DMS 273 (cell line): Measurements from ENCODE around the gene UBASH3B.
"Not testable (repeated sequence)": the region's sequence is repeated elsewhere in the genome, so short reads cannot be mapped to it uniquely, and the experiment has no call there.

ENCODE experiments used
- DNase-seq: peaks from one replicate; lab custom pipeline; 2025; ENCODE audit not compliant: unreplicated experiment; lab: John Stamatoyannopoulos, UW

The UBASH3B gene

DNA sequence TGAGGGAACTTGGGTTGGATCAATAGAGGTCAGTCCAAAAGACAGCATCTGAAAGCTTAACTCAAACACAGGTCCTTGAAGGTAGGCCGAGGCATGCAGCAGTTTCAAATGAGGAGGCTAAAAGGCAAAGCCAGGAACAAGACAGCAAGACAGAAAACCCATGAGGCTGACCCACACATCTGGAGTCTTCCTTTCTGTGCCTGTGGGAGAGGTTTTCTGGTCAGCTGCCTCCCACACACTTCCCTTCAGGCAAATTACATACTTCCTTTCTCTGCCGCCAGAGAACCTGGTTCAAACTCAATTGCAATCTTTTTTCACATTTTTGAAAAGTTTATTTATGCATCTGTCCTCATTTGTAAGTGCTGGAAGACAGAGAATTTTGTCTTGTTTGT is 153.0 kb downstream of the UBASH3B start:
- DNase-seq, result no peak

DNA sequence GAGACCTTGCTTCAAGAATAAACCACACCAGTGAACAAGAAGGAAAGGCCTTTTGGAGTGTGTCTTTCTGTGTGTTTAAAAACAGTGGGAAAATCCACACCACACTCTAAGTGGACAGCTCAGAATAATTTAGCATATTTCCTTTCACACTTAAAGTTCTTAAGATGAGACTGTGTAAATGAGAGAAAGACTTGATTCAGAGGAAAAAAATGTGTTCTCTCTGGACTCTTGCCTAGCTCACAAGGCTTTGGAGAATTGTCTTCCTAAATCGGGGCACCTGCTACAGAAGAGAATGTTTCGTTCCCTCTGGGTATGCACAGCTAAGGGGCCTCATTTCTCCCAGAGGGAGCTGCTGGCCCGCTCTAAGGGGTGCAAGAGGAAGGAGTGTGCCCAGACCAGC is 154.3 kb downstream of the UBASH3B start:
- DNase-seq, result no peak

DNA sequence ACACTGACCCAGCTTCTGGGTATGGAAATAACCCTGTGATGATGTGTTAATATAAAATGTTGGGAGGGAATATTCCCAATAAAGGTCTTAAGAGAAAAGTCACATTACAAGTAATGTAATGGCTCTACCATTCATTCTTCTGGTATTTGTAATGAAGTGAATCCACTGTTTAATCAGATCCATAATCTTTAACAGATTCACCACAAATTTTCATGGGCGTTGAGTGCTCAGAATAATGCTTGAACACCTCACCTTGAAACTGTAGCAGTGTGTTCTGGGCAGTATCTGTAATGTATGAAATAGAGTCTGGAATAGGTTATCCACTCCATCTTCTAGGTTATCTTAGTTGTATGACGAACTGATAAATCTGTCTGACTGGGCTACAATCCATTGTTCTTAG is 156.2 kb downstream of the UBASH3B start:
- no peak for DNase-seq

DNA sequence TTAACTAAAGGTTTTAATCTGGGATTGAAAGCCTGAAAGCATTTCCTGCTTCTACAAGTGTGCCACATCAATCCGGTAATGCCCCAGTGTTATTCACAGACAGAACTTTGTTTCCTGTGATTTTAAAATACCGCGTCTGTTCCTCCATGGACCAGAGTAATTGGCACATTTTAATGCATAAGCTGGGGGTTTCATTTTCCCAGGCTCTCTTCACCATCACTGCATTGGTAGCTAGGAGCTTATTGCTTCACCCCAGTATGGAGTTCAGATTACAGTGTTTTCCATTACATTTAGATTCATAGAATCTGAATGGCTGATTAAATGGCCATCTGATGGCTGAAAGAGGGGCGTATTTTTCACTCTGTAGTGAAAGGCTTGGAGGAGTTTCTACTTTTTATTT is 157.1 kb downstream of the UBASH3B start:
- no peak for DNase-seq

DNA sequence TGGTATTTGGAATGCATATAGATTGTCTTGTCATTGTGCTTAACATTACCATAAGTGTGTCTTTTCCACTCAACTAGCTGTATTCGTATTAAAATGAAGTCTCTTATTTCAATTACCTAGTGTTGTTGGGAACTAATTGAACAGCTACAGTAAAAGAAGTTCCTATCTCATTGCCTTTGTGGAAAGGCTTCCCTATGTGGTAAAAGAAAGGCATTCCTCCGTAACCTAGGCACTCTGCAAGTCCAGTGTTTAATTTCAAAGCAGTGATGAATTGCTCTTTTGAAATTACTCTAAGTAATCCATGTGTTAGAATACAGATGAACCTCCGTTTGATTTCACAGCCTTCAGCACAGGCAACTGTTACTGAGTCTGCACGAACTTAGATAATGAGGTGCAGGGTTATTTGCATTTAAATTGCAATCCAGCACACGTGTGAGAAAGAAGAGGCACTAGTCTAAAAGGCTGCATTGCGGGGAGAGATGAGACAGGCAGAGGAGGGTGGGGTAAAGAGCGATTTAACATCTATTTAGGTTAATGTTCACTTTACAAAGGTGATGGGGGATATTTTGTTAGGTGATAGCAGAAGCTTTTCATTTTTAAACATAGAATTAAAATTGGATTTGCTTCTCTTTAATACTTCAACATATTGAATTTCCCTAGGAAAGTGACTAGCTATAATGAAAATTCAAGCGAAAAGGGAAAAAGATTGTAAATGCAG is 157.8 kb downstream of the UBASH3B start:
- no peak for DNase-seq

DNA sequence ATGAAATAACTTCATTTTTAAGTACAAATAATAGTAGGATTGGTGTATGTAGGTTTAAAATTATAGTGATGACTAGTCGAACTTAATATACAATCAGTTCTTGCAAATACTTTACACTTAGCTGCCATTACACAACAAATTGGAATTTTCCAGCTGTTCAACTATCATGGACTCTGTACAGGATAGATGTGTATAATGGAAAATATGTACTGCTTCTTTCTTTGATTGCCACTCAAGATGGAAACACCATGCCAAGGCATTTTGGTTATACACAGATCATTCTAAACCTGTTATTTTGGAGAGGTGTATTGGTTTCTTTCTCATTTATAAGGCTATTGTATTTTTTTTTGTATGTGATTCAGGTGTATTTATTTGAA is 158.4 kb downstream of the UBASH3B start:
- no peak for DNase-seq

DNA sequence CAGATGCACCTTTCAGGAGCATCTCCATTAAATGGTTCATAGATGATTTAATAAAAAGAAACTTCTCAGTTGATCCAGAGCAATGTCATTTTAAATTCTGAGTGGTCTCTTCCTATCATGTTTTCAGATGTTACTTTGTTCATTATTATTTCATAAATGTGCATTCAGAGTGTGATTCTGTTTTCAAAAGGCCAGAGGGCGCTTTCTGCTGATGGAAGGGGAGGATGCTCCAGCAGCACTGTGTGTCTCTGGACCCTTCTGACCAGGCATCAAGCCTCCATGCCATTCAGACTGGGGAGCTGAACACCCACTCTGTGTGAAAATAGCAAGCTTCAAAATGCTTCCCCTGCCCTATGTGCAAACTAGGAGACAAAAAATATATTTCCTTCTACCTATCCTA is 158.9 kb downstream of the UBASH3B start:
- no peak for DNase-seq

DNA sequence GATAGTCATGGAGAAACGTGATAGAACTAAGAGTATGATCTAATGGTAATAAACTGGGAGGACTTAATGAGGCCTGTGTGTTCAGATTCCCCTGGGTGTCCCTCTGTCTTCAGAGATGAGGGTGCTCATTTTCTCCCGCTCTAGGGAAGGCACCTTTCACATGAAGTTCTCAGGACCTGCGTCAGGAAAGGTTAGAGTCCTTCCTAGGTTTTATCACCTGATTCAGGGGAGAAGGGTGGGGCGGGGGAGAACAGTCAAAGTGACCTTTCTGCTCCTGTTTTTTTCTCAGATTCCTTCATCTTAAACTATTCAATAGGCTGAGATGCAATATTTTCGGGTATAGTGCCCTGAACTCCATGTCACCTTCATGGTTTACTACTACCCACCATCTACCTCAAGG is 160.4 kb downstream of the UBASH3B start:
- no peak for DNase-seq

DNA sequence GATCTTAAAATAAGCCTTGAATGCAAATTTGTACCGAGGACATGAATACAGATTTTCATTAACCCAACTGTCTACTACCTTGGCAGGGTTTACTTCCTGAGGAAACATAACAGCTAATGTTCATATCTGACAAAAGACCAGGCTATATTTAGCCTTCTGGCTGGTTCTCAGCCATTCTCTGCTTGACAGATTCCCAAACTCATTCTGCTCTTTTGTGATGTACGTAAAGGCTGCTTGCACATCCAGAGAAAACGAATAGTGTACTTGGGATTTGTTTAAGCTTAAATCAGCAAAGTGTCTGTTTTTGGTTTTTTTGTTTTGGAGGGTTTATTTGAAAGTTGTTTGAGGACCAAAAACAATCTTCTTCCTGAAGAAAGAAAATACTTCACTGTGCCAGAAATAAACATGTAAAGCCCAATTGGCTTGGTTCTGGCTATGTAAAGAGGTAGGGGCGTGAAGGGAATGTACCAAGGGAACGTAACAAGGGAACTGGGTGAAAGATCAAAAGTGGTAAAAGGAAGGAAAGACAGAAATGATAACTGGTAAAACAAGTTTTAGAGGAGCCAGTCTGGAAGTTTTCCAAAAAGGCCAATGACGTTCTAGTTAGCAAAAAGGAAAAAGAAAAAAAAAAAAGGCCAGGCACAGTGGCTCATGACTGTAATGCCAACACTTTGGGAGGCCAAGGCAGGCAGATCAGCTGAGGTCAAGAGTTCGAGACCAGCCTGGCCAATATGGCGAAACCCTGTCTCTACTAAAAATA is 161.4 kb downstream of the UBASH3B start:
- DNase-seq, result no peak

DNA sequence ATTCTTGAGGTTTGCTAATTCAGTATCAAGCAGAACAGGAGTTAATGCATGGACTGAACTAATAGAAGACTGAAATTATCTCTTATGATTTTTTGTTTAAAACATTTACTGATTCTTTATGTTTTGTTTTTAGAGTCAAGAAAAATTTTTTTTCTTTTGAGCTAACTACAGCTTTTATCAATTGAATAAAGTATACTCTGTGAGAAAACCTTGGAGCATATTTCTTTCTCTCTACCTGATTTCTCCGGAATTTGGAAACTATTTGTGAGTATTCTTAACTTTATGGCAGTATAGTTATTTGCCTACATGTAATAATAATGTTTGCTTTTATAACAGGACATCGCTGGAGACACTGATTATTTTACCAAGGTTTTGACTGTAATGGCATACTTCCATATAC is 164.6 kb downstream of the UBASH3B start:
- DNase-seq, result no peak

DNA sequence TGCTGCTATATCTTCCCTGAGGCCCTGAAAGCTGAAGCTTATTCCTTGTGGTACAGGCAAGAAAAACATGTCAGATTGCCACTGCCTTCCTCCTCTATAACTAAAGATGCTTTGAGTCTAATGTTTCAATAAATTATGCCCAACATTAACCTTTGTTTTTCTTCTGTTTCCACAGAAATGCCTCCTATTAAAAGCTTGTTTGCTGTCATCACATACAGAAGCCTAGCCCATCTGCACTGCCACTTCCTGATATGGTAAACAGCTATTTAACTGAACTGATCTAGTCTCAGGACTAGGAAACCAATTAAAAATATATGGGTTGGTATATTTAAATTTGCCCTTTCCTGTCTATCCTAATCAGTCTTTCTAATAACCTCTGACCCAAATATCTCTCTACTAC is 165.6 kb downstream of the UBASH3B start:
- no peak for DNase-seq

DNA sequence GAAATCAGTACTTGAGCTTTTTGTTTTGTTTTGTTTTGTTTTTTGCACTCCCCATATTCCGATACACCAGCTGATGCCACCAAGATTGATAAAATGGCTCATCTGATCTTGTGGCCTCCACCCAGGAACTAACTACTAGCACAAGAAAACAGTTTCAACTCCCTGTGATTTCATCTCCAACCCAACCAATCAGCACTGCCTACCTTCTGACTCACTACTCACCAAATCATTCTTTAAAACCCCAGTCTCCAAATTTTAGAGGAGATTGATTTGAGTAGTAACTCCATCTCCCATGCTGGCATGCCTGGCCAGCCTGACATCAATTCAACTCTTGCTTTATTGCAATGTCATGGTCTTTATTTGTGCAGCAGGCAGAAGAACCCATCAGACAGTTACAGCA is 166.7 kb downstream of the UBASH3B start:
- DNase-seq, result no peak

DNA sequence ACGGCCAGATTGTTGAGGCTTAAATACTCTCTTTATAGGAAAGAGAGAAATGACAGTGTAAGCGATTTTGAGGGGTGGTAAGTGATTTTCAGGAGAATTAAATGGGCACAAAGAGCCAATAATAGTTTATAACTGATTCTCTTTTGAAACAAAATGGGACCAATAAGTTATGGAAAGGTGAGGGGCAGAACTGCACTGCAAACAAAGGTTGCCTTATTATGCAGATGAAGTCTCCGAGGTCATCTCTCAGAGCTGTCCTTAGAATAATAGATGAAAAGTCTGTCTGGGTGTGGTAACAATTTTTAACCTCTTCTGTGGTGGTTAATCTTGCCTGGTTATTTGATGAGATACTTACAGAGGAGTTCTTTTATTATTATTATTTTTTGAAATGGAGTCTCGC is 168.0 kb downstream of the UBASH3B start:
- no peak for DNase-seq

DNA sequence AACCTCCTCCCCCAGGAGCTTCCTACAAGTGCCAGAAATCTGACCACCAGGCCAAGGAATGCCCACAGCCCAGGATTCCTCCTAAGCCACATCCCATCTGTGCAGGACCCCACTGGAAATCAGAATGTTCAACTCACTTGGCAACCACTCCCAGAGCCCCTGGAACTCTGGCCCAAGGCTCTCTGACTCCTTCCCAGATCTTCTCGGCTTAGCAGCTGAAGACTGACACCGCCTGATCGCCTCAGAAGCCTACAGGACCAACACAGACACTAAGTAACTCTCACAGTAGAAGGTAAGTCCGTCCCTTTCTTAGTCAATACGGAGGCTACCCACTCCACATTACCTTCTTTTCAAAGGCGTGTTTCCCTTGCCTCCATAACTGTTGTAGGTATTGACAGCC is 173.8 kb downstream of the UBASH3B start:
- not testable (repeated sequence) for DNase-seq

DNA sequence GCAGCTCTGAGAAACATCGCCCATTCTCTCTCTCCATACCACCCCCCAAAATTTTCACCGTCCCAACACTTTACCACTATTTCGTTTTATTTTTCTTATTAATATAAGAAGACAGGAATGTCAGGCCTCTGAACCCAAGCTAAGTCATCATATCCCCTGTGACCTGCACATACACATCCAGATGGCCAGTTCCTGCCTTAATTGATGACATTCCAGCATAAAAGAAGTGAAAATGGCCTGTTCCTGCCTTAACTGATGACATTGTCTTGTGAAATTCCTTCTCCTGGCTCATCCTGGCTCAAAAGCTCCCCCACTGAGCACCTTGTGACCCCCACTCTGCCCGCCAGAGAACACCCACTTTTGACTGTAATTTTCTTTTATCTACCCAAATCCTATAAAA is 176.8 kb downstream of the UBASH3B start:
- not testable (repeated sequence) for DNase-seq

DNA sequence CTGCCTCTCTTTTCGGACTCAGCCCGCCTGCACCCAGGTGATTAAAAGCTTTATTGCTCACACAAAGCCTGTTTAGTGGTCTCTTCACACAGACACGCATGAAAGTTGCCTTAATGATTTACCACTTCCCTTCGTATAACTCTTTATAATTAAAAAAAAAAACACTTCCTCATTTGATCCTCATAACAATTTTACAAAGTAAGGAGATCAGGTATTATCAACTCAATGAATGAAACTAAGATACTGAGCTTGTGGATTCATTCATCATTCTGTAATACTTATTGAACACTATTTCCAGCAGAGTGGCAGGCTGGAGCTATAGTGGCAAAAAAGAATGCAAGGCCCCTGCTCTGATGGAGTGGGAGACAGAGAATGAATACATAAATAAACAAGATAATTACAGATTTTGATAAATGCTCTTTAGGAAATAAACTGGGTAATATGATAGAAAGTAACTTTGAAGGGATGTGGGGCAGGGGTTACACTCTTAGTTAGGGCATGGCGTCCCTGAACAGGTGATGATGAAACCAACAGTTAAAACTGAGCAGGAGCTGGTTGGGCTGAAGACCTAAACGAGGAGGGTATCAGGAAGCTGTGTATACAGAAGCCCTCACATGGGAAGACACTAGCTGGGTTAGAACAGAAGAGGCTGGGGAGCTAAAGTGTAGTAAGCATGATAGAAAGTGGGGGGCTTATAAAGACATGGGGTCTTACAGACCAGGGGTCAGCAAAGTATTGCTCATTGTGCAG is 177.4 kb downstream of the UBASH3B start:
- DNase-seq, result no peak

DNA sequence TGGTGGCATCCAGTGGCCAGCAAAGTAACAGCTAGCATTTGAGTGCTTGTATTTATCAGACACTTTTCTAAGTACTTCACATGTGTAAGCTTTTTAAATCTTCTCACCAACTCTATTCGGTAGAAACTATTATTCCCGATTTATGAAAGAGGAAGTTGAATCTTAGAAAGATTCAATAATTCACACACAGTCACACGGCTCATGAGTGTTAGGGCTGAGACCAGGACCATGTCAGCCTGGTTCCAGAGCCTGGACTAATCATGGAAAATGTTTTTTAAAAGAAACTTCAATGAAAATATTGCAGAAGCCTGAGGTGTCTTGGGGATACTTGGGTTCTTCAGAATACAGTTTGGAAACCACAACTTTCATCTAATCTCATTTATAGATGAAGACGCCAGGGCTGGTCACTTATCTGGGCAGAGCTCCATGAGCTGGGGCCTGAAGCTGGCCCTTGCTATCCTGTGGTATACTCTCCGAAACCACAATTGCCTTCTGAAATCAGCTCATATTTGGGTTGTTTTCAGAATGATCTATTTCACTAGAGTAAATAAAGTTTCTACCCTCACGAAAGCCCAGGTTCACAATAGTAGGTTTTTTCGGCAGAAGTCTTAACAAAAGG is 178.4 kb downstream of the UBASH3B start:
- DNase-seq, result no peak

DNA sequence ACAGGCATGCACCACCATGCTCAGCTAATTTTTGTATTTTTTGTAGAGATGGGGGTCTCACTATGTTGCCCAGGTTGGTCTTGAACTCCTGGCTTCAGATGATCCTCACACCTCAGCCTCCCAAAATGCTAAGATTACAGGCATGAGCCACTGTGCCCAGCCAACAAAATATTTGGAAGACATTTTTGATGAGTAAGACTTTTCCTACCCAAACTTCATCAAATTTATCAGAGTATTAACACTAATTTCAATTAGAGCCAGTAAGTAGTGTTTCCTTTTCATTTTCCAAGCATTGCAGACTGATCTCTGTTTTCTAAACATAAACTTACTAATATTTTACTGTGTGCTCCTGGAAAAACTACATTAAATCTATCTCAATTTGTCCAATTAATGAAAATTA is 181.4 kb downstream of the UBASH3B start:
- no peak for DNase-seq

DNA sequence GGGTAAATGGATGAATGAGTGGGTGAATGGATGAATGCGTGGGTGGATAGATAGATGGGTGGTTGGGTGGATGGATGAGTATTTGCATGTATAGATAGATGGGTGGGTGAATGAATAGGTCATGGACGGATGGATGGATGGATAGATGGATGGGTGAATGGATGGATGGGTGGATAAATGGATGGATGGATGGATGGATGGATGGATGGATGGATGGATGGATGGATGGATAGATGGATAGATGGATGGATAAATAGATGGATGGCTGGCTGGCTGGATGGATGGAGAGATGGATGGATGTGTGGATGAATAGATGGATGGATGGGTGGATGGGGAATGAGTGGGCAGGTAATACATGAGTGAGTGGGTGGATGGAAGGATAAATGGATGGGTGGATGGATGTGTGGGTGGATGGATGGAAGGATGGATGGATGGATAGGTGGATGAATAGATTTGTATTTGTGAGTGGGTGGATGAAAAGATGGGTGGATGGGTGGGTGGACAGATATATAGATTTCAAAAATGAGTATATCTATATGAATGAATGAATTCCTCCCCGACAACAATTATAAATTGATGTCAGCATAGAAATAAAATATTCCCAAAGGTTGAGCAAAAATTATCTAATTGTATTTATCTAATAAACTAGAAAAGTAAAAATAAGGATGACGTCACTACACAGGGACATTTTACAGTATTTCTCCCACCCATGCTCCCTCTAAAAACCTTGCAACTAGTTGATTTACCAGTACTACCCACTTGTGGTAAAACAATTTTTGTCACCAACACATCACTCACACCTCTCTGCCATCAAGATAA is 182.2 kb downstream of the UBASH3B start:
- no peak for DNase-seq

DNA sequence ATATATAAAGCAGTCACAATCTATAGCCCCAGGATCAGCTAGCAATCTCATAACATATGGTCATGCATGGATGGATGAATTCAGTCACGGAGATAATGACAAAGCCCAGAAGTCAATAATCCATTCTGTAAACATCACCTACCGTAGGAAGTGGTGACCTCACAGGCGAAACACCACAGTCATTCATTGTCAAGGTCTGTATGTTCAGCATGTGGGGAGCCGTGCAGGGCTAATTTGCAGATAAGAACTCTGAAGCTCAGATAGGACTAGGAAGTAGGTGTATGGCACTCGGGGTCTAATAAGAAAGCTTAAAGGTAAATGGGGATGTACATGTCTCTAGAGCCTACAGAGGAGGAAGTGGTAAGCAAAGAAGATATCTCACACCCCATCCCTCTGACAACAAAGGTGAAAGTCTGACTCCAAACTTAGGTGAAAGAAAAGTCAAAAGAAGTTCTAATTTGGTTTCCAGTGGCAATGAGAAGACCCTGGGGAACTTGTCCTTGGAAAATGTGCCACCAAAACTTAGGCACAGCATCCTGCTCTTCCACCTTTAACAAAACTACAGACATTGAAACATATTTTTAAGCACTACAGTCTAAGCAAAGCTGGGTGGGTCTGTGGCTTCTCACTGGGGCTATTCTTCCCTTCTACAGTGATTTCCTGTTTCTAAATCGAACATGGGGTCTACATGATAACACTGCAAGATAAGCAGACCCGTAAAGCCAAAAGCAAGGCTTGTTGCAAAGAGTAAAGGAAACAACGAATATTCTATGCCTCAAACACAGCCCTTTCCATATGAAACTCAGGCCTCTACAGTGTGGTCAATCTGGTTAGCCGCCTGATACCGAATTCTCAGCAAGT is 188.0 kb downstream of the UBASH3B start:
- DNase-seq, result no peak
